SKM-1 treated with dmso at 0.1 percent for 144 hours (cell line): ENCODE results near the gene ZNF329.
"Not testable (repeated sequence)": the region's sequence is repeated elsewhere in the genome, so short reads cannot be mapped to it uniquely, and the experiment has no call there.

Experiments
- DNase-seq: peaks from one replicate; lab custom pipeline; 2025; ENCODE audit not compliant: unreplicated experiment; lab: John Stamatoyannopoulos, UW

Gene ZNF329

GRCh38 chr19:58150328-58150921, at the start of gene ZNF329:
TSS of gene ZNF329 (minus strand) at chr19:58150789. CDS start at chr19:58129503, 21,286 bp downstream.
- DNase-seq = peak; percentile 15

- no peak for DNase-seq
These were observed 46.5 kb upstream of the ZNF329 start for GRCh38 chr19:58196901-58197616.

- DNase-seq = no peak
These were observed 33.2 kb upstream of the ZNF329 start for GRCh38 chr19:58183817-58184215.

- peak; percentile 27 for DNase-seq
These were observed 32.6 kb upstream of the ZNF329 start, which contains the start of gene ZNF274 for GRCh38 chr19:58182989-58183816. TSS of gene ZNF274 (plus strand) at chr19:58183061. CDS start at chr19:58183966, 905 bp downstream.

- peak; percentile 66 for DNase-seq
These were observed 32.0 kb upstream of the ZNF329 start for GRCh38 chr19:58182577-58182988.

- peak; percentile 12 for DNase-seq
These were observed 31.4 kb upstream of the ZNF329 start for GRCh38 chr19:58181902-58182576.

GRCh38 chr19:58170860-58171259, 20.3 kb upstream of the ZNF329 start:
- DNase-seq = no peak

- DNase-seq = no peak
These were observed 16.2 kb upstream of the ZNF329 start for GRCh38 chr19:58166708-58167280.

- DNase-seq = no peak
These were observed 15.7 kb upstream of the ZNF329 start for GRCh38 chr19:58166268-58166667.

- DNase-seq = no peak
These were observed 6.6 kb upstream of the ZNF329 start for GRCh38 chr19:58157045-58157728.

- peak; percentile 31 for DNase-seq
These were observed 4.4 kb upstream of the ZNF329 start for GRCh38 chr19:58154679-58155648.

GRCh38 chr19:58154287-58154678, 3.7 kb upstream of the ZNF329 start:
- DNase-seq = no peak

- DNase-seq = no peak
These were observed 2.8 kb upstream of the ZNF329 start for GRCh38 chr19:58153386-58153785.

- not testable (repeated sequence) for DNase-seq
These were observed 3.1 kb downstream of the ZNF329 start for GRCh38 chr19:58147475-58147874.

GRCh38 chr19:58145849-58146248, 4.7 kb downstream of the ZNF329 start:
- no peak for DNase-seq

GRCh38 chr19:58134244-58134643, 16.3 kb downstream of the ZNF329 start:
- DNase-seq = no peak

- DNase-seq = no peak
These were observed 21.3 kb downstream of the ZNF329 start for GRCh38 chr19:58129284-58129683.

GRCh38 chr19:58128041-58128685, 22.4 kb downstream of the ZNF329 start:
- no peak for DNase-seq

- no peak for DNase-seq
These were observed 27.2 kb downstream of the ZNF329 start for GRCh38 chr19:58123354-58123753.
